ENCODE results near the gene DCC. TPM values are rescaled to one million over a fixed set of nuclear protein-coding genes. Genes with fewer than 3 reads are reported as not detected.

The DCC gene
- total RNA-seq, 2 donors from 2014 or later, result 0.33 TPM; not detected in 1

DNA sequence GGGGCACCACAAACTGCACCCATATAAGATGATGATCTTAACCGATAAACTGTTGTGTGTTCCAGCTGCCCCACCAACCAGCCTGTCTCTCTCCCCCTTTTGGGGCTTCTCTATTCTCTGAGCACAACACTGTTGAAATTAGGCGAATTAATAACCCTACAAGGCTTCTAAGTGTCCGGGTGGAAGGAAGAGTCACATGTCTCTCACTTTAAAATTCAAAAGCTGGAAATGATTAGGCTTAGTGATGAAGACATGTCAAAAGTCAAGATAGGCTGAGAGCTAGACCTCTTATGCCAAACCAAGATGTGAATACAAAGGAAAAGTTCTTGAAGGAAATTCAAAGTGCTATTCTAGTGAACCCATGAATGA lies 1102.4 kb downstream of the DCC start:
- DNase-seq, result no peak
- H3K9me3 ChIP-seq, result no peaks in the 10 kb centered on the region
- no peaks in the 10 kb centered on the region for H3K27me3 ChIP-seq
- 56 to 59% methylated on average over 3 of the region's 3 CpGs for WGBS, 2 donors
- no peak for ATAC-seq
- H3K36me3 ChIP-seq (replicated peaks in 1 of 2; ENCODE audit: insufficient read depth in 1 of 2, low read depth in 2 of 2), result no peaks in the 10 kb centered on the region
- no peaks in the 10 kb centered on the region for H3K4me1 ChIP-seq
- no peak overlapping the region for H3K27ac ChIP-seq
- TF ChIP-seq, protein P1, sequence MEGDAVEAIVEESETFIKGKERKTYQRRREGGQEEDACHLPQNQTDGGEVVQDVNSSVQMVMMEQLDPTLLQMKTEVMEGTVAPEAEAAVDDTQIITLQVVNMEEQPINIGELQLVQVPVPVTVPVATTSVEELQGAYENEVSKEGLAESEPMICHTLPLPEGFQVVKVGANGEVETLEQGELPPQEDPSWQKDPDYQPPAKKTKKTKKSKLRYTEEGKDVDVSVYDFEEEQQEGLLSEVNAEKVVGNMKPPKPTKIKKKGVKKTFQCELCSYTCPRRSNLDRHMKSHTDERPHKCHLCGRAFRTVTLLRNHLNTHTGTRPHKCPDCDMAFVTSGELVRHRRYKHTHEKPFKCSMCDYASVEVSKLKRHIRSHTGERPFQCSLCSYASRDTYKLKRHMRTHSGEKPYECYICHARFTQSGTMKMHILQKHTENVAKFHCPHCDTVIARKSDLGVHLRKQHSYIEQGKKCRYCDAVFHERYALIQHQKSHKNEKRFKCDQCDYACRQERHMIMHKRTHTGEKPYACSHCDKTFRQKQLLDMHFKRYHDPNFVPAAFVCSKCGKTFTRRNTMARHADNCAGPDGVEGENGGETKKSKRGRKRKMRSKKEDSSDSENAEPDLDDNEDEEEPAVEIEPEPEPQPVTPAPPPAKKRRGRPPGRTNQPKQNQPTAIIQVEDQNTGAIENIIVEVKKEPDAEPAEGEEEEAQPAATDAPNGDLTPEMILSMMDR (IDR thresholded peaks at IDR 0.05), result no peak
- TF ChIP-seq POLR2A (IDR thresholded peaks at IDR 0.05), result no peak
- intact Hi-C loops (cut with DNase I), result no loop called here
- H3K4me3 ChIP-seq, result no peak overlapping the region

DNA sequence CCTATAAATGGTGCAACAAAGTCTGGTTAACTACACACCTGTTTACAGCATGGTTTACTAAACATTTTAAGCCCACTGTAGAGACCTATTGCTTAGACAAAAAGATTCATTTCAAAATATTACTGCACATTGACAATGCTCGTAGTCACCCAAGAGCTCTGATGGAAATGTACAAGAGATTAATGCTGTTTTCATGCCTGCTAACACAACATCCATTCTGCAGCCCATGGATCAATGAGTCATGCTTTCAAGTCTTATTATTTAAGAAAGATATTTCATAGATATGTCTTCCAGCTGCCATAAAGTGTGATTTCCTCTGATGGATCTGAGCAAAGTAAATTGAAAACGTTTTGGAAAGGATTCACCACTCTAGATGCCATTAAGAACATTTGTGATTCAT lies 1103.3 kb downstream of the DCC start:
- Histone ChIP-seq H3K36me3 (replicated peaks in 1 of 2; ENCODE audit: insufficient read depth in 1 of 2, low read depth in 2 of 2) (no peaks in the 10 kb centered on the region), H3K9me3 (no peaks in the 10 kb centered on the region), H3K4me3 (no peak overlapping the region), H3K27me3 (no peaks in the 10 kb centered on the region), H3K4me1 (no peaks in the 10 kb centered on the region), H3K27ac (no peak overlapping the region)
- 16 to 32% methylated on average over 2 of the region's 2 CpGs for WGBS, 2 donors
- intact Hi-C loops (cut with DNase I), result no loop called here
- DNase-seq (no peak), ATAC-seq (no peak)
- TF ChIP-seq POLR2A (IDR thresholded peaks at IDR 0.05), result no peak
- TF ChIP-seq, protein P1 (IDR thresholded peaks at IDR 0.05), result no peak

DNA sequence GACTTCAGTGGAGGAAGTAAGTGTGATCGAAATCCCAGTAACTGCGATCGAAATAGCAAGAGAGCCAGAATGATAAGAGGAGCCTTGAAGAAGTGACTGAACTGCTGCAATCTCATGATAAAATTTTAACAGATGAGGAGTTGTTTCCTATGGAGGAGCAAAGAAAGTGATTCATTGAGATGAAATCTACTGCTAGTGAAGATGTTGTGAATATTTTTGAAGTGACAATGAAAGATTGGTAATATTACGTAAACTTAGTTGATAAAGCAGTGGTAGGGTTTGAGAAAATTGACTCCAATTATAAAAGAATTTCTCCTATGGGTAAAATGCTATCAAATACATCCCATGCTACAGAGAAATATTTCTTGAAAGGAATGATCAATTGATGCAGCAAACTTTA lies 1103.8 kb downstream of the DCC start:
- no peaks in the 10 kb centered on the region for H3K9me3 ChIP-seq
- no peak for DNase-seq
- no peak for ATAC-seq
- no peaks in the 10 kb centered on the region for H3K4me1 ChIP-seq
- H3K4me3 ChIP-seq, result no peak overlapping the region
- no peaks in the 10 kb centered on the region for H3K27me3 ChIP-seq
- no peak overlapping the region for H3K27ac ChIP-seq
- TF ChIP-seq, protein P1 (IDR thresholded peaks at IDR 0.05), result no peak
- H3K36me3 ChIP-seq (replicated peaks in 1 of 2; ENCODE audit: insufficient read depth in 1 of 2, low read depth in 2 of 2), result no peaks in the 10 kb centered on the region
- intact Hi-C loops (cut with DNase I), result no loop called here
- 79 to 85% methylated on average over 4 of the region's 4 CpGs for WGBS, 2 donors

DNA sequence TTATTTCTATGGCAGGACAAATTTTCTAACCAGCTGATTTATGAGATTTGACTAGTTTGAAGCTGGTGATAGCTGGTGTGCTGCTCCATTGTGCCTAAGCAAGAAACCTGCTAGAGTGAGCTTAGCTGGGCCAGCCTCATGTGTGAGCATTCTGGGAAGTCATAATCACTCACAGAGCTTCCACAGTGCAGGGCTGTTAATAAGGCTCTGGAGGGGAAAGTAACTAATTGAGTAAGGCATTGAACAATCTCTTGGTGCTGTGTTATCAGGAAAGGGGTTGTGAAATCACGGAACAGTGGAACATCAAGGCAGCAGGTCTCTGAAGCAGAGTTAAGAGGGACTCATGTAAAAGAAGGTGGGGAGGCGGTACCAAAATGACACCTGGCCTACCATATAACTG lies 1111.9 kb downstream of the DCC start:
- no peak for ATAC-seq
- TF ChIP-seq, protein P1 (IDR thresholded peaks at IDR 0.05), result no peak
- no peak for TF ChIP-seq POLR2A (IDR thresholded peaks at IDR 0.05)
- intact Hi-C loops (cut with DNase I), result no loop called here
- 37 to 74% methylated on average over 2 of the region's 2 CpGs for WGBS, 2 donors
- H3K9me3 ChIP-seq, result no peaks in the 10 kb centered on the region
- no peak overlapping the region for H3K4me3 ChIP-seq
- DNase-seq, result no peak
- no peaks in the 10 kb centered on the region for H3K27me3 ChIP-seq
- H3K36me3 ChIP-seq (replicated peaks in 1 of 2; ENCODE audit: insufficient read depth in 1 of 2, low read depth in 2 of 2), result no peaks in the 10 kb centered on the region
- no peaks in the 10 kb centered on the region for H3K4me1 ChIP-seq
- no peak overlapping the region for H3K27ac ChIP-seq

DNA sequence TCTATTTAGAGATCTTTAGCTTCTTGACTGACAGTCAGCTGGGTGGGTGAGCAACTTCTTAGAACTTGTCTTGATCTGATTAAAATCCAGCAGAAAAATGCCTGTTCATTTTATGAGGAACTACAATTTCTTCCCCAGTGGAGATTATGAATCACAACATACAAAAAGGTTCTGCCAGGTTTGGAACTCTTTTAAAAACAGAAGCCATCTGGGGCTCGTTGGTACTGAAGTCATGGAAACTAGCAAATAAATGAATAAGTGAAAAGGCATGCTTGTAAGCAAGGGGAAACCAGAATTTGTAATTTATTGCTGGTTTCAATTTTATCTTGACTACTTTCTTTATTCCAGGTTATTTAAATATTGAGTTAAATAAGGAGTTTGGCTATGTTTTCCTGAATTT lies 1117.1 kb downstream of the DCC start:
- H3K27me3 ChIP-seq, result no peaks in the 10 kb centered on the region
- no peaks in the 10 kb centered on the region for H3K9me3 ChIP-seq
- no peak overlapping the region for H3K4me3 ChIP-seq
- H3K36me3 ChIP-seq (replicated peaks in 1 of 2; ENCODE audit: insufficient read depth in 1 of 2, low read depth in 2 of 2), result no peaks in the 10 kb centered on the region
- 7 to 10% methylated on average over 1 of the region's 1 CpG for WGBS, 2 donors
- TF ChIP-seq POLR2A (IDR thresholded peaks at IDR 0.05), result no peak
- TF ChIP-seq, protein P1 (IDR thresholded peaks at IDR 0.05), result no peak
- ATAC-seq (no peak), DNase-seq (no peak)
- no peak overlapping the region for H3K27ac ChIP-seq
- no peaks in the 10 kb centered on the region for H3K4me1 ChIP-seq
- intact Hi-C loops (cut with DNase I), result no loop called here

All from body of pancreas (tissue), 4 donors.